Panc1 (cell line): Measurements from ENCODE around the gene SPATA22. TPM values are rescaled to one million over a fixed set of nuclear protein-coding genes. Genes with fewer than 3 reads are reported as not detected.

Experiments used
- ATAC-seq: fragments of 200-7000 bp; cut with Tn5 transposase; 2 replicates; pipeline ENCODE4 v1.9.1; 2020; ENCODE audit warnings: mild to moderate bottlenecking, moderate library complexity
- BruUV-seq: library from RNA; stranded (reverse); fragments of 400-500 nt; replicated peaks from 2 replicates; lab custom pipeline; 2021; lab: Mats Ljungman, UMichigan
- CTCF ChIA-PET: fragments of 300-600 bp; sonication (Branson Sonifier 250); formaldehyde crosslinking; loops from one replicate; lab custom pipeline; 2022; ENCODE audit warnings: antibody characterized with exemption; lab: Charles Lee
- POLR2A ChIA-PET: fragments of 300-600 bp; sonication (Branson Sonifier 250); formaldehyde crosslinking; loops from one replicate; lab custom pipeline; 2022; ENCODE audit warnings: antibody characterized with exemption; lab: Charles Lee
- DNase-seq: peaks from one replicate; pipeline ENCODE4 v3.0.0-alpha.2; 2010; ENCODE audit warnings: low read depth, low spot score
- H3K27ac ChIP-seq: 2 replicates; pipeline ENCODE4 v1.5.1; 2011; ENCODE audit warnings: mild to moderate bottlenecking, low read length, inconsistent platforms
- H3K27me3 ChIP-seq: fragments of 200-500 bp; sonication (Bioruptor generic); 2 replicates; pipeline ENCODE4 v1.6.0; 2014; ENCODE audit warnings: low read length, inconsistent platforms; ENCODE audit not compliant: control insufficient read depth, insufficient read depth
- H3K36me3 ChIP-seq: fragments of 200-500 bp; sonication (Bioruptor generic); 2 replicates; pipeline ENCODE4 v1.5.1; 2014; ENCODE audit warnings: inconsistent platforms, mild to moderate bottlenecking, low read length, moderate library complexity; ENCODE audit not compliant: control insufficient read depth, insufficient read depth
- H3K4me1 ChIP-seq: 2 replicates; pipeline ENCODE4 v1.5.1; 2011; ENCODE audit warnings: inconsistent platforms, mild to moderate bottlenecking, low read length, moderate library complexity; ENCODE audit not compliant: control insufficient read depth, insufficient read depth
- H3K4me3 ChIP-seq, 2 experiments: 2 replicates each; pipeline ENCODE4 v1.5.1; 2011 to 2012; ENCODE audit warnings: low read depth in 2 of 2, low read length in 2 of 2, mild to moderate bottlenecking in 2 of 2, inconsistent platforms in 1 of 2, moderate library complexity in 1 of 2
- H3K9me3 ChIP-seq: fragments of 200-500 bp; sonication (Bioruptor generic); 2 replicates; pipeline ENCODE4 v1.5.1; 2014; ENCODE audit warnings: low read depth, mild to moderate bottlenecking, inconsistent platforms, low read length, moderate library complexity; ENCODE audit not compliant: control insufficient read depth, insufficient read depth
- CTCF ChIP-seq: fragments of 450-650 bp; IDR thresholded peaks from 2 replicates; pipeline ENCODE4 v1.5.1; 2017; ENCODE audit warnings: mild to moderate bottlenecking
- POLR2AphosphoS5 ChIP-seq: IDR thresholded peaks from 2 replicates; pipeline ENCODE4 v1.6.1; 2012; ENCODE audit warnings: mild to moderate bottlenecking, low read depth, low read length, moderate library complexity
- REST ChIP-seq, 2 experiments: IDR thresholded peaks; 2 replicates each; pipeline ENCODE4 v1.6.1; 2011 to 2012; ENCODE audit warnings: low read depth in 2 of 2, control low read depth in 1 of 2, low read length in 1 of 2, mild to moderate bottlenecking in 1 of 2, moderate library complexity in 1 of 2; ENCODE audit not compliant: insufficient read depth in 1 of 2
- SIN3A ChIP-seq: IDR thresholded peaks from 2 replicates; pipeline ENCODE4 v1.6.1; 2012; ENCODE audit warnings: low read depth, mild to moderate bottlenecking, low read length, moderate library complexity, borderline replicate concordance; ENCODE audit not compliant: insufficient read depth
- TCF7L2 ChIP-seq: IDR thresholded peaks from 2 replicates; pipeline ENCODE4 v1.6.1; 2011; ENCODE audit warnings: mild to moderate bottlenecking, low read depth, low read length, inconsistent platforms
- in situ Hi-C: cut with HindIII; loops from 2 replicates; pipeline ENCODE4 v1.10.0; 2016; ENCODE audit warnings: low sequenced_read_pairs, low pct_unique_long_range_greater_than_20kb
- intact Hi-C: fragments of 100-400 bp; cut with micrococcal nuclease; formaldehyde crosslinking; loops from one replicate; pipeline ENCODE4 v1.10.0; 2022; ENCODE audit not compliant: unreplicated experiment
- total RNA-seq: library from RNA; stranded (reverse); gene quantifications from one replicate; pipeline ENCODE4 v1.2.1, GENCODE V29; 2021; ENCODE audit not compliant: unreplicated experiment

Gene SPATA22
- total RNA-seq, 1 experiment from 2014 or later: not detected

GRCh38 chr17:3507869-3508268 lies 36.2 kb upstream of the SPATA22 start:
- CTCF ChIA-PET: no interaction called here

GRCh38 chr17:3507071-3507470 lies 35.5 kb upstream of the SPATA22 start:
- no peak for TF ChIP-seq REST (IDR thresholded peaks at IDR 0.05; ENCODE audit: insufficient read depth in 1 of 2, low read depth in 2 of 2, low read length in 1 of 2)
- no peak for DNase-seq
- ChIA-PET POLR2A (no interaction called here), CTCF (no interaction called here)
- Histone ChIP-seq H3K27ac (no peak overlapping the region), H3K9me3 (no peaks in the 10 kb centered on the region), H3K36me3 (no peaks in the 10 kb centered on the region), H3K4me1 (no peaks in the 10 kb centered on the region), H3K27me3 (no peaks in the 10 kb centered on the region), H3K4me3 (no peak overlapping the region)
- intact Hi-C loops (no loop called here), in situ Hi-C loops (no loop called here)
- no TSS peak for BruUV-seq
- no peak for ATAC-seq

More at GRCh38 chr17:3507869-3508268, 36.2 kb upstream of the SPATA22 start:
- Histone ChIP-seq H3K36me3 (no peaks in the 10 kb centered on the region), H3K4me1 (no peaks in the 10 kb centered on the region), H3K27me3 (no peaks in the 10 kb centered on the region), H3K27ac (no peak overlapping the region), H3K4me3 (no peak overlapping the region), H3K9me3 (no peaks in the 10 kb centered on the region)
- intact Hi-C loops: no loop called here
- TF ChIP-seq SIN3A (no peak), POLR2AphosphoS5 (no peak), TCF7L2 (no peak), REST (IDR thresholded peaks at IDR 0.05; ENCODE audit: insufficient read depth in 1 of 2, low read depth in 2 of 2, low read length in 1 of 2) (no peak), CTCF (no peak)
- no TSS peak for BruUV-seq
- in situ Hi-C loops: no loop called here
- no peak for DNase-seq
- no peak for ATAC-seq
- POLR2A ChIA-PET: no interaction called here
